Suprapubic skin (tissue), 4 donors: ENCODE measurements around the gene GLIS1.

Source experiments
- CTCF ChIP-seq, 2 donors: fragments of 200-600 bp in 1 of 2; fragments of 450-650 bp in 1 of 2; sonication (generic) in 1 of 2; IDR thresholded peaks; one replicate each; pipeline ENCODE4 v1.5.1; 2016 to 2019; ENCODE audit warnings: antibody characterized with exemption in 2 of 2, mild to moderate bottlenecking in 1 of 2, moderate library complexity in 1 of 2
- EP300 ChIP-seq: sonication (generic); formaldehyde crosslinking; IDR thresholded peaks from one replicate; pipeline ENCODE4 v1.6.1; 2017; ENCODE audit warnings: antibody characterized with exemption
- POLR2A ChIP-seq, 2 donors: fragments of 450-650 bp; IDR thresholded peaks; one replicate each; pipeline ENCODE4 v1.6.1; 2017; ENCODE audit warnings: antibody characterized with exemption in 2 of 2, mild to moderate bottlenecking in 2 of 2, moderate library complexity in 2 of 2
- POLR2AphosphoS5 ChIP-seq, 3 donors: sonication (generic); formaldehyde crosslinking; IDR thresholded peaks; one replicate each; pipeline ENCODE4 v1.6.1; 2017; ENCODE audit warnings: antibody characterized with exemption in 3 of 3

GRCh38 chr1:53633073-53633704 is 105.8 kb downstream of the GLIS1 start:
- TF ChIP-seq CTCF (IDR thresholded peaks at IDR 0.05) (no peak), POLR2AphosphoS5 (IDR thresholded peaks at IDR 0.05) (no peak), POLR2A (IDR thresholded peaks at IDR 0.05) (no peak), EP300 (no peak)
